ENCODE measurements around the gene RAI14. TPM values are rescaled to one million over a fixed set of nuclear protein-coding genes. Genes with fewer than 3 reads are reported as not detected.

Gene RAI14
- total and polyA plus RNA-seq, 11 donors: 1.7 to 34.3 (median 10.7) TPM

GRCh38 chr5:34806532-34806931 lies 150.4 kb downstream of the RAI14 start:
- intact Hi-C loops (cut with DNase I): no loop called here
- WGBS, 4 donors: 91 to 98% (median 96%) methylated on average over 6 of the region's 6 CpGs

GRCh38 chr5:34811706-34812105 lies 155.6 kb downstream of the RAI14 start:
- ATAC-seq: no peak
- DNase-seq: no peak
- Histone ChIP-seq H3K36me3 (peaks cover 0 to 58% (median 20%) of the 10 kb centered on the region in 9 donors), H3K4me1 (no peaks in the 10 kb centered on the region), H3K27me3 (no peaks in the 10 kb centered on the region), H3K9me3 (no peaks in the 10 kb centered on the region), H3K4me3 (no peak overlapping the region), H3K27ac (no peak overlapping the region)
- WGBS, 4 donors: 77 to 87% (median 81%) methylated on average over 1 of the region's 1 CpG
- intact Hi-C loops (cut with DNase I): no loop called here
- TF ChIP-seq, protein P1, sequence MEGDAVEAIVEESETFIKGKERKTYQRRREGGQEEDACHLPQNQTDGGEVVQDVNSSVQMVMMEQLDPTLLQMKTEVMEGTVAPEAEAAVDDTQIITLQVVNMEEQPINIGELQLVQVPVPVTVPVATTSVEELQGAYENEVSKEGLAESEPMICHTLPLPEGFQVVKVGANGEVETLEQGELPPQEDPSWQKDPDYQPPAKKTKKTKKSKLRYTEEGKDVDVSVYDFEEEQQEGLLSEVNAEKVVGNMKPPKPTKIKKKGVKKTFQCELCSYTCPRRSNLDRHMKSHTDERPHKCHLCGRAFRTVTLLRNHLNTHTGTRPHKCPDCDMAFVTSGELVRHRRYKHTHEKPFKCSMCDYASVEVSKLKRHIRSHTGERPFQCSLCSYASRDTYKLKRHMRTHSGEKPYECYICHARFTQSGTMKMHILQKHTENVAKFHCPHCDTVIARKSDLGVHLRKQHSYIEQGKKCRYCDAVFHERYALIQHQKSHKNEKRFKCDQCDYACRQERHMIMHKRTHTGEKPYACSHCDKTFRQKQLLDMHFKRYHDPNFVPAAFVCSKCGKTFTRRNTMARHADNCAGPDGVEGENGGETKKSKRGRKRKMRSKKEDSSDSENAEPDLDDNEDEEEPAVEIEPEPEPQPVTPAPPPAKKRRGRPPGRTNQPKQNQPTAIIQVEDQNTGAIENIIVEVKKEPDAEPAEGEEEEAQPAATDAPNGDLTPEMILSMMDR (IDR thresholded peaks at IDR 0.05): no peak
- TF ChIP-seq POLR2A (IDR thresholded peaks at IDR 0.05): no peak

More at GRCh38 chr5:34806532-34806931, 150.4 kb downstream of the RAI14 start:
- Histone ChIP-seq H3K9me3 (no peaks in the 10 kb centered on the region), H3K4me3 (no peak overlapping the region), H3K36me3 (peaks cover 0 to 54% (median 4%) of the 10 kb centered on the region in 9 donors), H3K4me1 (no peaks in the 10 kb centered on the region), H3K27ac (no peak overlapping the region), H3K27me3 (no peaks in the 10 kb centered on the region)
- DNase-seq (no peak), ATAC-seq (no peak)
- TF ChIP-seq, protein P1 (IDR thresholded peaks at IDR 0.05): no peak
- no peak for TF ChIP-seq POLR2A (IDR thresholded peaks at IDR 0.05)

GRCh38 chr5:34813509-34813908 lies 157.4 kb downstream of the RAI14 start:
- DNase-seq: no peak
- Histone ChIP-seq H3K9me3 (no peaks in the 10 kb centered on the region), H3K27ac (no peak overlapping the region), H3K4me3 (no peak overlapping the region), H3K27me3 (no peaks in the 10 kb centered on the region), H3K4me1 (no peaks in the 10 kb centered on the region), H3K36me3 (peaks cover 0 to 65% (median 22%) of the 10 kb centered on the region in 9 donors)
- 87 to 95% (median 89%) methylated on average over 3 of the region's 3 CpGs for WGBS, 4 donors
- intact Hi-C loops (cut with DNase I): no loop called here
- no peak for TF ChIP-seq POLR2A (IDR thresholded peaks at IDR 0.05)
- TF ChIP-seq, protein P1 (IDR thresholded peaks at IDR 0.05): no peak
- no peak for ATAC-seq

DNA sequence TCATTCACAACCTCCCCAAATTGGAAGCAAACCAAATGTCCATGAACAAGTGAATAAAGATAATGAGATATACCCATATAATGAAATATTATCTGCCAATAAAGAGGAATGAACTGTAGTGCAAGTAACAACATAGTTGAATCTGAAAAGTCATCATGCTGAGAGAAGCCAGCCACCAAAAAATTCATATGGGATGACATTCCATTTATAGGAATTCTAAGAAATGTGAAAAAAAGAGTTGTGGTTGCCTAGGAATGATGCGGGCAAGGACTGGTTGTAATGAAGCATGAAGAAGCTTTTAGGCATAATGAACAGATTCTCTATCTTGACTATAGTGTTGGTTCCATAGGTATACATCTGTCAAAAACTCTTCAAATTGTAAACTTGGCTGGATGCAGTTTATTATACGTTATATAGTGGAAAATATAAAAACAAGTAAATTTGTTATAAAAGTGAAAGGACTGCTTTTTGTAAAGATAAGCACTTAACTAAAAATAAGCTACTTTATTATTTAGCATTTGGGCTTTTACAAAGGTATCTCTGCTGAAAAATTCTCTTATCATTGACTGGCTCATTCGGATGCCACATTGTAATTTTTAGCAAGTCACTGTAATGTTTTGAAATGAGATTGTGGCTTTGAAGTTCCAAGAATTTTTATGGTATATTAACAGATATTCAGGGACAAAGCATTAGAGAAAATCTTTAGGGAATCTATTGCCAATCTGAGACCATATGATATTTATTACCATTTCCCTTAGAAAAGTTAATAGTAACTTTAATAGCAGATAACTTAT lies 161.6 kb downstream of the RAI14 start:
- intact Hi-C loops (cut with DNase I): no loop called here
- H3K27ac ChIP-seq: no peak overlapping the region
- DNase-seq (no peak), ATAC-seq (no peak)
- H3K36me3 ChIP-seq: peaks cover 0 to 57% (median 26%) of the 10 kb centered on the region in 9 donors
- H3K4me1 ChIP-seq: no peaks in the 10 kb centered on the region
- TF ChIP-seq, protein P1 (IDR thresholded peaks at IDR 0.05): no peak
- no peak for TF ChIP-seq POLR2A (IDR thresholded peaks at IDR 0.05)
- no peak overlapping the region for H3K4me3 ChIP-seq
- H3K9me3 ChIP-seq: no peaks in the 10 kb centered on the region
- H3K27me3 ChIP-seq: no peaks in the 10 kb centered on the region
- 93 to 97% (median 95%) methylated on average over 3 of the region's 3 CpGs for WGBS, 4 donors

Measured in heart left ventricle (tissue), 16 donors.